K562 (cell line): Measurements from ENCODE around the gene CREBL2. TPM values are rescaled to one million over a fixed set of nuclear protein-coding genes. Genes with fewer than 3 reads are reported as not detected.

ENCODE experiments used
- ATAC-seq: fragments of 200-7000 bp; cut with Tn5 transposase; 3 replicates; pipeline ENCODE4 v1.9.1; 2020; ENCODE audit warnings: moderate library complexity
- BruUV-seq: library from RNA; stranded (reverse); fragments of 400-500 nt; replicated peaks from 2 replicates; lab custom pipeline; 2021; lab: Mats Ljungman, UMichigan
- CTCF ChIA-PET: fragments of 300-600 bp; formaldehyde crosslinking; extraction: SDS; loops from one replicate; lab custom pipeline; 2021; ENCODE audit warnings: low intra/inter-chr PET ratio; lab: Yijun Ruan, JAX
- POLR2A ChIA-PET: fragments of 300-600, 350-650 bp; sonication (Branson Sonifier 250); formaldehyde crosslinking; extraction: SDS; loops from one replicate; lab custom pipeline; 2021; ENCODE audit warnings: antibody characterized with exemption, inconsistent platforms; lab: Yijun Ruan, JAX
- DNase-seq, 4 experiments: peaks; one replicate each; pipeline versions ENCODE4 v3.0.0 to v3.0.0-alpha.2; 2011 to 2018; ENCODE audit warnings: low spot score in 3 of 4, mixed read lengths in 3 of 4; ENCODE audit errors: extremely low read depth in 1 of 4
- FAIRE-seq: peaks from 2 replicates; lab custom pipeline; 2011; peaks lifted over from hg19 to GRCh38; lab: Jason Lieb, UNC
- H2AFZ ChIP-seq: 2 replicates; pipeline ENCODE4 v1.6.0; 2011; ENCODE audit warnings: low read depth, low read length, control low read depth, inconsistent platforms
- H3K27ac ChIP-seq: fragments of 200-600 bp; 3 replicates; pipeline ENCODE4 v1.8.0; 2011; ENCODE audit warnings: low read depth, mild to moderate bottlenecking, control low read depth, inconsistent platforms, low read length, moderate library complexity, mixed read lengths; ENCODE audit errors: extremely low read depth
- H3K27me3 ChIP-seq, 2 experiments: fragments of 300-600 bp in 1 of 2; 2 replicates in 1 of 2; 3 replicates in 1 of 2; pipeline versions ENCODE4 v1.6.0 to v1.8.0; 2011; ENCODE audit warnings: inconsistent platforms in 2 of 2, low read length in 2 of 2, mild to moderate bottlenecking in 1 of 2, mixed read lengths in 1 of 2, moderate library complexity in 1 of 2; ENCODE audit not compliant: control insufficient read depth in 2 of 2, insufficient read depth in 2 of 2
- H3K36me3 ChIP-seq: fragments of 300-600 bp; 3 replicates; pipeline ENCODE4 v1.8.0; 2011; ENCODE audit warnings: mild to moderate bottlenecking, low read length, inconsistent platforms; ENCODE audit not compliant: control insufficient read depth, insufficient read depth
- H3K4me1 ChIP-seq, 2 experiments: fragments of 200-600 bp in 1 of 2; replicated peaks in 1 of 2; 2 replicates in 1 of 2; 3 replicates in 1 of 2; pipeline versions ENCODE4 v1.5.1 to v1.8.0; 2011; ENCODE audit warnings: inconsistent platforms in 2 of 2, low read length in 2 of 2, mild to moderate bottlenecking in 1 of 2, mixed read lengths in 1 of 2, moderate library complexity in 1 of 2; ENCODE audit not compliant: control insufficient read depth in 2 of 2, insufficient read depth in 2 of 2
- H3K4me2 ChIP-seq: 2 replicates; pipeline ENCODE4 v1.6.1; 2011; ENCODE audit warnings: low read length, control low read depth, inconsistent platforms, mixed read lengths; ENCODE audit not compliant: insufficient read depth
- H3K4me3 ChIP-seq: fragments of 200-600 bp; sonication (generic), shearing (Covaris generic); 2 replicates; pipeline ENCODE4 v1.5.1; 2016; ENCODE audit warnings: control low read depth, inconsistent platforms
- H3K79me2 ChIP-seq: fragments of 200-600 bp; 3 replicates; pipeline ENCODE4 v1.8.0; 2011; ENCODE audit warnings: low read length, inconsistent platforms; ENCODE audit not compliant: control insufficient read depth, insufficient read depth
- H3K9ac ChIP-seq, 2 experiments: 2 replicates each; pipeline versions ENCODE4 v1.6.0 to v1.6.1; 2011; ENCODE audit warnings: low read depth in 2 of 2, low read length in 2 of 2, control low read depth in 1 of 2, inconsistent platforms in 1 of 2, mild to moderate bottlenecking in 1 of 2, mixed read lengths in 1 of 2; ENCODE audit not compliant: insufficient read depth in 1 of 2
- H3K9me1 ChIP-seq: one replicate; pipeline ENCODE4 v1.6.0; 2011; ENCODE audit warnings: inconsistent platforms, mild to moderate bottlenecking, low read length, moderate library complexity; ENCODE audit not compliant: control insufficient read depth, insufficient read depth
- H3K9me3 ChIP-seq: replicated peaks from 2 replicates; pipeline ENCODE4 v1.5.1; 2011; ENCODE audit warnings: low read depth, low read length, inconsistent platforms; ENCODE audit not compliant: control insufficient read depth, insufficient read depth
- H4K20me1 ChIP-seq: replicated peaks from 2 replicates; pipeline ENCODE4 v1.6.1; 2011; ENCODE audit warnings: low read length, inconsistent platforms, mixed read lengths; ENCODE audit not compliant: control insufficient read depth, insufficient read depth
- ZNF717 ChIP-seq: fragments of 250-450 bp; sonication (Bioruptor Pico); IDR thresholded peaks from 2 replicates; pipeline ENCODE4 v1.5.0; 2021
- WGBS: fragments of 100-300 bp; shearing (Covaris generic); methylation state at CpG from one replicate; pipeline ENCODE4 v1.1.6; 2016; ENCODE audit warnings: low coverage, mixed read lengths; ENCODE audit not compliant: insufficient coverage; ENCODE audit errors: missing lambda C conversion rate; 5-methylcytosine and 5-hydroxymethylcytosine counted together
- in situ Hi-C: fragments of 300-500 bp; cut with MboI; formaldehyde crosslinking; loops from 4 replicates; pipeline ENCODE4 v1.15.0; 2018; ENCODE audit warnings: inconsistent platforms, mixed read lengths
- intact Hi-C: fragments of 100-400 bp; cut with micrococcal nuclease; formaldehyde crosslinking; loops from 2 replicates; pipeline ENCODE4 v1.14.2; 2022
- polyA plus RNA-seq, 8 experiments: library from polyadenylated mRNA; depleted of rRNA in 4 of 8; stranded (reverse) in 5 of 8; unstranded in 3 of 8; fragments of >200 nt; fragmentation: Nextera tagmentation in 2 of 8; fragmentation: Illumina TruSeq in 1 of 8; extraction: Ambion mirVana in 2 of 8; extraction: Trizol in 1 of 8; gene quantifications; 2 replicates each; pipeline versions ENCODE4 v1.2.1 to v1.2.3, GENCODE V29; 2011 to 2014; ENCODE audit warnings: inconsistent platforms in 1 of 8, missing spikeins in 1 of 8
- total RNA-seq, 7 experiments: library from RNA; depleted of rRNA in 6 of 7; stranded (reverse); fragments of >200 nt in 6 of 7; fragmentation: Illumina TruSeq in 2 of 7; extraction: Trizol in 2 of 7; gene quantifications; 2 replicates each; pipeline versions ENCODE4 v1.2.1 to v1.2.3, GENCODE V29; 2011 to 2021; ENCODE audit warnings: low replicate concordance in 1 of 7
- TF ChIP-seq, protein P1 (sequence below), 2 experiments: IDR thresholded peaks in 1 of 2; conservative IDR thresholded peaks in 1 of 2; 2 replicates each; pipeline ENCODE4 v1.6.1; 2016; ENCODE audit warnings: low read depth in 2 of 2, mild to moderate bottlenecking in 1 of 2, missing compliant biosample characterization in 1 of 2, missing genetic modification characterization in 1 of 2, moderate library complexity in 1 of 2

The CREBL2 gene
- total and polyA plus RNA-seq, 9 of the 15 experiments (the other 6 are each of a cell fraction or from before 2014, with no cell fraction given), result 1.7 to 7.3 (median 5.2) TPM

DNA sequence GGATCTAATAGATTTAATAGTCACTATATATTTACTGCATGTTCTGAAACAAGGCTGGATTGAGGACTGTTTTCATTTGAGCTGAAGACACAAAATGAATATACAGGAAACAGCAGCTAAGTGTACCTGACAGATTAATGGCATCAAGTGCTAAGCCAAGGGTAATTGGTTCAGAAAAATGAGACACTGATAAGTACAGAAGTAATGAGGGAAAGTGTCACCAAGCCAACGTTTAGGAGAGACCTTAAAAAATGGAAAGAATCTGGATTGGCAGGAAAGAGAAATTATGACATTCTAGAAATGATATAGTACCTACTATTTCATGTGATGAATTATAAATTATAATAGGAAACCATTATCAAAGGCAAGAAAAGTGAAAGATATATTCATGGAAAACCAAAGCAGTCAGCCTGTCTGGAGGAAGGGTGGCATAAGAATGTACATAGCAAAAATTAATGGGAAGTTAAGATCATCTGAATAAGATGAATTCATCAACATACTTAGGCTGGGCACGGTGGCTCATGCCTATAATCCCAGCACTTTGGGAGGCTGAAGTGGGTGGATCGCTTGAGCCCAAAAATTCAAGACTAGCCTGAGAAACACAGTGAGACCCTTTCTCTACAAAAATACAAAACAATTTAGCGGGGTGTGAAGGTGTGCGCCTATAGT lies 28.0 kb upstream of the CREBL2 start:
- Histone ChIP-seq H3K4me2 (no peak overlapping the region), H3K36me3 (no peaks in the 10 kb centered on the region), H3K9me1 (no peaks in the 10 kb centered on the region), H3K9me3 (no peaks in the 10 kb centered on the region), H3K4me1 (no peaks in the 10 kb centered on the region), H4K20me1 (no peaks in the 10 kb centered on the region), H3K27ac (no peak overlapping the region), H3K9ac (no peak overlapping the region), H3K79me2 (no peaks in the 10 kb centered on the region), H3K4me3 (no peak overlapping the region), H3K27me3 (no peaks in the 10 kb centered on the region), H2AFZ (no peak overlapping the region)
- in situ Hi-C loops (no loop called here), intact Hi-C loops (no loop called here)
- ChIA-PET CTCF (no interaction called here), POLR2A (no interaction called here)
- no TSS peak for BruUV-seq
- TF ChIP-seq, protein P1, sequence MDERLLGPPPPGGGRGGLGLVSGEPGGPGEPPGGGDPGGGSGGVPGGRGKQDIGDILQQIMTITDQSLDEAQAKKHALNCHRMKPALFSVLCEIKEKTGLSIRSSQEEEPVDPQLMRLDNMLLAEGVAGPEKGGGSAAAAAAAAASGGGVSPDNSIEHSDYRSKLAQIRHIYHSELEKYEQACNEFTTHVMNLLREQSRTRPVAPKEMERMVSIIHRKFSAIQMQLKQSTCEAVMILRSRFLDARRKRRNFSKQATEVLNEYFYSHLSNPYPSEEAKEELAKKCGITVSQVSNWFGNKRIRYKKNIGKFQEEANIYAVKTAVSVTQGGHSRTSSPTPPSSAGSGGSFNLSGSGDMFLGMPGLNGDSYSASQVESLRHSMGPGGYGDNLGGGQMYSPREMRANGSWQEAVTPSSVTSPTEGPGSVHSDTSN (CRISPR knock-in tag; IDR thresholded peaks at IDR 0.05; ENCODE audit: low read depth), result no peak
- TF ChIP-seq, protein P1 (tag; conservative IDR thresholded peaks at IDR 0.05; ENCODE audit: low read depth), result 0 out of 2 replicates have a peak, but pooled peaks have one; percentile 10
- TF ChIP-seq ZNF717, result no peak
- WGBS, result 9% methylated on average over 5 of the region's 5 CpGs
- DNase-seq, result no peak
- FAIRE-seq, result no peak
- no peak for ATAC-seq
